GM18499 (cell line): Measurements from ENCODE around the gene TMEM88.

Experiments used
- ATAC-seq: cut with Tn5 transposase; IDR thresholded peaks from one replicate; pipeline ENCODE4 v1.9.1; 2021; ENCODE audit warnings: moderate number of reproducible peaks; ENCODE audit not compliant: insufficient read depth, unreplicated experiment

Gene TMEM88

GRCh38 chr17:7832431-7832830, 22.4 kb upstream of the TMEM88 start:
- no peak for ATAC-seq

- no peak for ATAC-seq
These were observed 21.7 kb upstream of the TMEM88 start for GRCh38 chr17:7833011-7833794.

DNA sequence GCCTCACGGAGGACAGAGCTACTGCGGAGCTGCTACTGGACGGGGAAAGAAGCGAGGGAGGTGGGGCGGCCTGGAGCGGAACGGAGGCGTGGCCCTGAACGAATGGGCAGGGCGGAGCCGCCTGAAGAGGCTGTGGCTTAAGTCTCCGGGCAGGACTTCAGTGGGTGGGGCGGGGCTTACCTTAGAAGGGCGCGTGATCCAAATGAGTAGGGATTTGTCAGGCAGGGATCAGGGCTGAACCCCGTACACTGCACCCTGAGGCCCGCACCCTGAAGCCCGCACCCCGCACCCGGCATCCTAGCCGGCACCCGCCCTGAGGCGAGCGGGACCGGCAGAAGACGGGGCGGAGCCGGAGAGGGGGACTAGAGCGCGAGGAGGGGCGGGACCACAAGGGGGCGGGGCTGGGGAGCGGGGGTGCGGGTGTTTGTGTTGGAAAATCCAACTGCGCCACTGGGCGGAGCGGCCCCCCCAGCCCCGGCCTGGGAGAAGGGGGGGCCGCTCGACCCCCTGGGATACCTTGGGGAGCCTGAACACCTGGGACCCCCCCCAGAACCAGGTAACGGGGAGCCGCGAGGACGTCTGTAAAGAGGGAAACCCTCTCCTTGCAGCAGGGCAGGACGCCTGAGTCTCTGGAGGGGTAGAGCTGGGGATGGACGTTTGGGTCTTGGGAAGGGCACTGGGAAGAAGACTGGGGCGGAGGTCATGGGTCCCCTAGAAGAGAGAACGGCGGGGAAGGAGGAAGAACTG, 20.9 kb upstream of the TMEM88 start, which contains the start of gene KDM6B:
TSS of gene KDM6B (plus strand) at position 423 of the 747 bp plus-strand sequence. CDS start 11,338 bp downstream, outside the sequence.
- no peak for ATAC-seq

- ATAC-seq, result no peak
These were observed 20.3 kb upstream of the TMEM88 start for GRCh38 chr17:7834542-7834956.

- ATAC-seq, result no peak
These were observed 19.7 kb upstream of the TMEM88 start for GRCh38 chr17:7834957-7835813.

- no peak for ATAC-seq
These were observed 18.9 kb upstream of the TMEM88 start for GRCh38 chr17:7835814-7836595.

DNA sequence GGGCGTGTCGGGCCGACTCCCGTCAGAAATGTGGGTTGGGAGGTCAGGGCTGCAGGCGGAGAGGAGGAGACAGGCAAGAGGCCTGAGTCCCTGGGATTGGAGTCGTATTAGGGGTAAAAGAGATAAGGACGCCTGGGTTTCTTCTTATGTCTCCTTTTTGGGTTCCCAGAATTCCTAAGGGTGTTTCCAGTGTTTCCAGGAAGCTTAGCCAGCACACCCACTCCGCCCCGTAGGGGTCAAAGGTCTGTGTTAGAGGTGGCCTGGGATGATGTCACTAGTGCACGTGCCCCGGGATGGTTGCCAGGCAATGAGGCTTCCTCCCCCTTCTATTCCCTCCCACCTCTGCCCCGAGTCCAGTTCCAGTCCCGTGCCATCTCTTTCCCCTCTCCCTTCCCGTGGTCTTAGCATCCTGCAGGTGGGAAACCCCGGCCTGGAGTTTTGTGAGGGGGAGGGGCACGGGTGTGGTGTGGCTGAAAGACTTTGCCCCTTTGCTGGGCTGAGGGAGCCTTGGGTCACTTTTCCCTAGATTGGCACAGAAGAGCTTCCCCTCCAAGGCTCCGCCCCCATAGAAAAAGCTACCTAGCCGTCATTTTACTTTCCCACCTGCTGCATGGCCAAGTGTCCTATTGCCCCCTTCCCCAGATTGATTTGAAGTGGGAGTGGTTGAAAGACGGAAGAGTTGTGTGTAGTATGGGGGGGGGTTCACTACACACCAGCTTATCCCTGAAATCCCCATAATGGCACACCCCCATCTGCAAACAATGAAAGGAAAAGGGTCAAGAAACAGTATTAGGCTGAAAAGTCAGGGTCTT, 18.1 kb upstream of the TMEM88 start:
- ATAC-seq, result no peak

DNA sequence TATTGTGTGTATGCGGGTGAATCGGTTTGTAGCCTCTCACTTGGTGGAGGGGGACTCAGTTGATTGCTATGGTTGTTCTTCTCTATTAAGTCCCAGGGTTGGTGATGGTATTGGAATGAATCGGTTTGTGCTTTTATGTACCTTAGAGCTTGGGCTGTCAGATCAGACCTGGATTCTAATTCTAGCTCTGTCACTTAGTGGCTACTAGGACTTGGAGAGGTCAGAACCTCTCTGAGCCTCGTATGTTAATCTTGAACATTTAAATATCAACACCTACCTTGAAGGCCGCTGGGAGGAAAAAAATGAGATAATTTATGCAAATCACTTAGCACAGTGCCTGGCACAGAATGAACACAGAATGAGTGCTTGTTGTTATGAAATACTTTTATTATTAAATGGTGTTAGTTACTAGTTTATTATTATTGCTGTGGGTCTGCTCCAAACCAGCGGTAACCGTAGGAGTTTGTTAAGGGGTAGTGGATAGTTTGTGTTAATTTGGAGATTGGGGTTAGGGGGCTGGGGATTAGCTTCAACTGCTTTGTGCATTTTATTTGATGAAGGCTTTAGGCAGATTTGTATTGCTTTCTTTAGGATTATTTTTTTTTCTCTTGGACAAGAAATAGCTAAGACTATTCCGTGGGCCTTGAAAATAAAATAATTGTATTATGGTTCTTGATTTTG, 17.3 kb upstream of the TMEM88 start:
- ATAC-seq, result no peak

DNA sequence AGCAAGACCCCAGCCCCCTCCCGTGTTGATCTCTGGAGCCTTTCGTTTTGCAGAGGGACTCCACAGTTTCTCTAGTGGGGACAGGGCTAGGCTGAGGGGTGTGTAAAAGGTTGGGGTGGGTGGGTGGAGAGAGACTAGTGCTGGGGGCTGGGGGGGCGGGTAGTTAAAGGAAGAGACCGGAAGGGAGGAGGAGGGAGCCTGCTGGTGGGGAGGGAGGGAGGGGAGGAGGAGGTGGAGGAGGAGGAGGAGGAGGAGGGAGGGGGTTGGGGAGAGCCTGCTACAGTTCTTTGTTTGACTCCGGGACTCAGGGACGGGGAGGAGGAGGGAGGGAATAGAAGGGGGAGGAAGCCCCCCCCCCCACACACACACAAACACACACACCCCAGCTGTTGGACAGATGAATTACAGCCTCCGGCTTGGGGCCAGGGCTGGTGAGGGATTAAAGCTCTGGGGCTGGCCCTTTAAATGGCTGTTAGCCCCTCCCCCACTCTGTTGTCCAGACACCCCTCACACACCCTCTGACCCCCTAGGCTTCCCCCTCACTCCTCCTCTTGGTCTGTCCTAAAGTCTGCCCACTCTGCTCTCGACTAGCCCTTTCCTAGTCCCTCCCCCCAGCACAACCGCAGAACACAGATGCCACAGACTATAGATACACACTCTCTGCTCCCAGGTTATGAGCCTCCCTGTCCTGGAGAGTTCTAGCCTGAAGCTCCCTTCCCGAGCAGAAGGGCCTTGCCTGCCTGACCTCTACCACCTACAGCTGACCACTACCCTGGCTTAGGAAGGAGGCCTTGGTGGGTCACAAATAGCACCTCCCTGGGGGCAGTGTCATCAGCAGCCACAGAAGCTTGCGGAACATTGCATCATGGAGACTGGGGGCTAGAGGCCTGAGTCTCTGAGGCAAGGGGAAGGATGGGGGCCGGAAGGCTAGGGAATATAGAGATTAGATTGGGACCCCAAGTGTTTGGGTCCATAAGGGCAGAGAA, 16.5 kb upstream of the TMEM88 start:
- no peak for ATAC-seq

- no peak for ATAC-seq
These were observed 15.5 kb upstream of the TMEM88 start for GRCh38 chr17:7839190-7839875.

DNA sequence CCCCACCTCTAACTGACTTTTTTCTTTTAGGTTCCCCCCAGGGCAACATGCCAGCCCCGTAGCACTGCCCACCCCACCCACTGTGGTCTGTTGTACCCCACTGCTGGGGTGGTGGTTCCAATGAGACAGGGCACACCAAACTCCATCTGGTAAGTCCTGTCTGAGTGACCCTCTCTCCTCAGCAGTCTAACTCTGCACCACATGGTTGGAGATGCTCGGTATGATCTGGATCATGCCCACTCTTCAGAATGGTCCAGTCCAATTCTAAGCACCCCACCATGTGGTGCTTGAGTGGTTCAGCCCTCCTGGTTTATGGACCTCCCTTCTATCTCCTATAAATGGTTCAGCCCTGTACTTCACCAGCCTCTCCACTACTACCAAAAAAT, 15.0 kb upstream of the TMEM88 start:
- no peak for ATAC-seq

- ATAC-seq, result no peak
These were observed 14.4 kb upstream of the TMEM88 start for GRCh38 chr17:7840441-7840840.

DNA sequence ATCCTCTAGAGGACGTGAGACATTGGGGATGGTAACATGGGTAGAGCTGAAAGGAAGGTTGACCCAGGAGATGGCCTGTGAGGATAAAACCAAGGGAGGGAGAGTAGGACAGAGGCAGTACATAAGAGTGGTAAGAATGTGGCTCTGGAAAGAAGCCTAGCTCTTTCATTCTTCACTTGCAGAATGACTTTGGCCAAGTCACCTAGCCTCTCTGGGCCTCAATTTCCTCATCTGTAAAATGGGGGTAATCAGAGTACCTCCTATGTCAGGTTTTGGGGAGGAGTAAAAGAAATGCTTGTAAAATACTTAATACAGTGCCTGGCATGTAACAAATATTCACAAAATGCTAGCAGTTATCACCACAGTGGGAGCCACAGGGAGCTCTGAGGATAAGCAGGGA, 14.0 kb upstream of the TMEM88 start:
- no peak for ATAC-seq

DNA sequence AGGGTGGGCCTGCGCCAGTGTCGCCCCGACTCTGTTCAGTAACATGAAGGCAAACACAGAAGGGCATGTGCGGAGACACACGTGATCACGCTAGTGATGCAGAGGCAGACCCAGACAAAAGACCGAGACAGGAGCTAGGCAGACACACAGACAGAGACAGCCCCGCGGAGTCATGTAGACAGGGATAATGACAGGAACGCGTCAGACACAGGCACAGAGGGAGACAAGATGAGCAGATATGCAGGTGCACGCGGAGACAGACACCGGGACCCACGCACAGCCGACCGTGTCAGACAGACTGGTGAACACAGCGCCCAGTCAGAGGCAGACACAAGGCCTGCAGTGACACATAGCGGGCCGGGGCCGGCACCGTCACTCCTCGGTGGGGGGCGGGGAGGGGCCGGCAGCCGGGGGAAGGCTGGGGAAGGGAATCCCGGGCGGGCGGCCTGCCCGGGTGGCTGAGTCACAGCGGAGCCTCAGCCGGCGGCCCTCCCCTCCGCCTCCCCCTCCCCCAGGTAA, 13.4 kb upstream of the TMEM88 start:
- ATAC-seq, result no peak

DNA sequence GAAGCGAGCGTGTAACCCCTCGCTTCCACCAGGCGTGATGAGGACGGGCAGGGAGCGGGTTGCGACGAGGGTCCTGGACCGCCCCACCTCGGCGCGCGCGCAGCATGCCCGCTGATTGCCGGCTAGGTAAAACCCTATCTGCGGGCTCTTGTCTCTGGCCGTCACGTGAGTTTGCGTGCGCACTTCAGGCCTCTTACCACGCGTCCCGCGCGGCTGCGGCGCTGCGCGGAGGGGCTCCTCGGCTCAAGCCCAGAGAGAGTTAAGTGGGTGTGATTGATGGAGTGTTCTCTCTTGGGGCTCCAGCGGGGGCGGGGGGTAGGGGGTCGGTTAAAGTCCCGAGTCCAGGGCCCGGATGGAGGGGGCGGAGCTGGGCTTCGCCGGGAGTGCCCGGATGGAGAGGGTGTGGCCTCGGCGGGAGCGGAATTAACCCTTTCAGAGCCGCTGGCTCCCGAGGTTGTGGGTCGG, 12.9 kb upstream of the TMEM88 start:
- no peak for ATAC-seq

DNA sequence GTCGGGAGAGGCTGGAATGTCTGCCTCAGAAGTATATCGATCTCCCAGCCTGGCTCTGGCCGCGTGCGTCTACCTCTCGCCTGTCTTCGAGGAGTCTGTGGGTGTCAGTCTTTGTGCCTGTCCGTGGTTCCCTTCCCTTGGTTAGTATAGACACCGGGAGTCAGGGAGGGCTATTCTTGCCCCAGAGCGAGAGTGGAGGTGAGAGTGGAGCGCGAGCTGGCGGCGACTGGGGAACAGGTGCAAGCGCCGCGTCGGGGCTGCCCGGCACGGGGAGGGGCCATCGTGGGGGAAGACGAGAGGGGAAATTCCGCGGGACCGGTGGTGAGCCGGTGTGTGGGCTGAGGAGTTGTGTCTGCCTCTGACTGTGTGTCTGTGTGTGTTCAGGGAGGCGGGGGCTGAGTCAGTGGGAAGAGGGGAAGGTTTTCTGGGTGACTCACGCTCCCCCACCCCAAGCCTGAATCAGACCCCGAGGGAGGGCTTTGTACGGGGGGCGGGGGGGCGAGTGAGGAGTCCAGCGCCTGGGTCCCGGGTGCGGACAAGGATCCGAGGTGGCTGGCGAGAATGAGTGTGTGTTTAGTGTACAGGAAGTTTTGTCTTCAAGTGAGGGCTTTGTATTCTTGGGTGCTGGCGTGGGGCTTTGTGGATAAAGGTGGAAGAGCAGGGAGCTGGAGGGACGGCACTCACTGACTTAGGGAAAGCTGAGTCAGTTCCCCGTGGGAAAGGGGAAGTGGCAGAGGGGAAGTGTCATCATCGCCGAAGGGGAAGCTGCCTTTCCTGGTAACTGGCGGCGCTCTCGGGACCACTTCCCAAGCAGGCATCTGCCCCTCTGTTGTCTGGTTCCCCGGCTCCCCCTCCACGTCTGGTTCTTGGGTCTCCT, 12.2 kb upstream of the TMEM88 start:
- no peak for ATAC-seq
